Smooth muscle cell (in vitro differentiated cells): ENCODE measurements around the gene POLR2E. TPM values are rescaled to one million over a fixed set of nuclear protein-coding genes. Genes with fewer than 3 reads are reported as not detected.

Experiments
- DNase-seq: peaks from one replicate; lab custom pipeline; 2025; ENCODE audit not compliant: unreplicated experiment; lab: John Stamatoyannopoulos, UW
- H2AFZ ChIP-seq: fragments of 200-600 bp; sonication (generic); 2 replicates; pipeline ENCODE4 v1.6.0; 2016; ENCODE audit warnings: antibody characterized with exemption, low read depth, mild to moderate bottlenecking
- H3F3A ChIP-seq: fragments of 200-600 bp; sonication (generic); 2 replicates; pipeline ENCODE4 v1.6.0; 2017; ENCODE audit warnings: antibody characterized with exemption, low read depth
- H3K27ac ChIP-seq: fragments of 200-600 bp; sonication (generic); 2 replicates; pipeline ENCODE4 v1.5.1; 2016; ENCODE audit warnings: low read depth, mild to moderate bottlenecking
- H3K27me3 ChIP-seq: fragments of 200-600 bp; sonication (generic); 2 replicates; pipeline ENCODE4 v1.6.1; 2016; ENCODE audit warnings: low read depth, mild to moderate bottlenecking
- H3K36me3 ChIP-seq: fragments of 200-600 bp; sonication (generic); 2 replicates; pipeline ENCODE4 v1.5.1; 2016; ENCODE audit warnings: low read depth
- H3K4me1 ChIP-seq: fragments of 200-600 bp; sonication (generic); 2 replicates; pipeline ENCODE4 v1.5.1; 2016; ENCODE audit warnings: low read depth
- H3K4me2 ChIP-seq: fragments of 200-600 bp; sonication (generic); 2 replicates; pipeline ENCODE4 v1.6.0; 2016; ENCODE audit warnings: mild to moderate bottlenecking
- H3K4me3 ChIP-seq: fragments of 200-600 bp; sonication (generic); 2 replicates; pipeline ENCODE4 v1.5.1; 2016; ENCODE audit warnings: mild to moderate bottlenecking
- H3K79me2 ChIP-seq: fragments of 200-600 bp; sonication (generic); 2 replicates; pipeline ENCODE4 v1.6.0; 2016; ENCODE audit warnings: low read depth, mild to moderate bottlenecking
- H3K9ac ChIP-seq: fragments of 200-600 bp; sonication (generic); 2 replicates; pipeline ENCODE4 v1.6.0; 2016; ENCODE audit warnings: low read depth
- H3K9me3 ChIP-seq: fragments of 200-600 bp; sonication (generic); replicated peaks from 2 replicates; pipeline ENCODE4 v1.5.1; 2016; ENCODE audit warnings: low read depth
- H4K20me1 ChIP-seq: fragments of 200-600 bp; sonication (generic); 2 replicates; pipeline ENCODE4 v1.6.0; 2016; ENCODE audit warnings: low read depth
- WGBS: methylation state at CpG from one replicate; pipeline ENCODE4 v1.1.7; 2016; ENCODE audit warnings: low lambda C conversion rate; 5-methylcytosine and 5-hydroxymethylcytosine counted together
- polyA plus RNA-seq: library from polyadenylated mRNA; unstranded; fragments of >200 nt; fragmentation: Nextera tagmentation; extraction: Ambion mirVana; gene quantifications from 2 replicates; pipeline ENCODE4 v1.2.1, GENCODE V29; 2016
- total RNA-seq: library from RNA; depleted of rRNA; stranded (reverse); fragments of >200 nt; gene quantifications from 2 replicates; pipeline ENCODE4 v1.2.3, GENCODE V29; 2014
- TF ChIP-seq, protein P1 (sequence below): fragments of 200-600 bp; sonication (generic); IDR thresholded peaks from 2 replicates; pipeline ENCODE4 v1.5.1; 2017; ENCODE audit warnings: borderline replicate concordance, mild to moderate bottlenecking, antibody characterized with exemption; ENCODE audit not compliant: insufficient read depth, poor library complexity, severe bottlenecking

The POLR2E gene
- total and polyA plus RNA-seq, 2 experiments from 2014 or later: 114 to 235 TPM

DNA sequence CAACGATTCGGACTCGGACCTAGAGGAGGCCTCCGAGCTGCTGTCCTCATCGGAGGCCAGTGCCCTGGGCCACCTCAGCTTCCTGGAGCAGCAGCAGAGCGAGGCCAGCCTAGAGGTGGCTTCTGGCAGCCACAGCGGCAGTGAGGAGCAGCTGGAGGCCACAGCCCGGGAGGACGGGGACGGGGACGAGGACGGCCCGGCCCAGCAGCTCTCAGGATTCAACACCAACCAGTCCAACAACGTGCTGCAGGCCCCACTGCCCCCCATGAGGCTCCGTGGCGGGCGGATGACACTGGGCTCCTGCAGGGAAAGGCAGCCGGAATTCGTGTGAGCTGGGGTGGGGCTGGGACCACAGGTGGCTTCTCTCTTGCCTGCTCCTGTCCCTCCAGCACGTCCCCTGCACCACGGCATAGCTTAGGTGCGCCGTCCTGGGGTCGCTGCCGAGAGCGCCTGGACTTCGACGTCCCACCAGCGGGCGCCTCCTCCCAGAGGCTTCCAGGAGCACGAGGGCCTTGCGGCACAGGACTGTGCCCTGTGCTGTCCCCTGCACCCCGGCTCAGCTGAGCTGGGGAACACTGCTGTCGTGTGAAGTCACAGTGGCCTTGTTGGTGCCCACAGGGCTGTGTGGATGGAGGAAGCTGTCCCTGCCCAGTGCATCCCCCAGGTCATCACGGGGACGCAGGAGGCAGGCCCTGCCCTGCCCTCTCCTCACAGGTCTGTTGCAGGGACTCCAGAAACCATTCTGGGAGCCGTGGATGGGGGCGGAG lies 9.3 kb downstream of the POLR2E start:
- TF ChIP-seq, protein P1, sequence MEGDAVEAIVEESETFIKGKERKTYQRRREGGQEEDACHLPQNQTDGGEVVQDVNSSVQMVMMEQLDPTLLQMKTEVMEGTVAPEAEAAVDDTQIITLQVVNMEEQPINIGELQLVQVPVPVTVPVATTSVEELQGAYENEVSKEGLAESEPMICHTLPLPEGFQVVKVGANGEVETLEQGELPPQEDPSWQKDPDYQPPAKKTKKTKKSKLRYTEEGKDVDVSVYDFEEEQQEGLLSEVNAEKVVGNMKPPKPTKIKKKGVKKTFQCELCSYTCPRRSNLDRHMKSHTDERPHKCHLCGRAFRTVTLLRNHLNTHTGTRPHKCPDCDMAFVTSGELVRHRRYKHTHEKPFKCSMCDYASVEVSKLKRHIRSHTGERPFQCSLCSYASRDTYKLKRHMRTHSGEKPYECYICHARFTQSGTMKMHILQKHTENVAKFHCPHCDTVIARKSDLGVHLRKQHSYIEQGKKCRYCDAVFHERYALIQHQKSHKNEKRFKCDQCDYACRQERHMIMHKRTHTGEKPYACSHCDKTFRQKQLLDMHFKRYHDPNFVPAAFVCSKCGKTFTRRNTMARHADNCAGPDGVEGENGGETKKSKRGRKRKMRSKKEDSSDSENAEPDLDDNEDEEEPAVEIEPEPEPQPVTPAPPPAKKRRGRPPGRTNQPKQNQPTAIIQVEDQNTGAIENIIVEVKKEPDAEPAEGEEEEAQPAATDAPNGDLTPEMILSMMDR: no peak
- 91% methylated on average over 38 of the region's 38 CpGs for WGBS
- H3K27me3 ChIP-seq: no peaks in the 10 kb centered on the region

DNA sequence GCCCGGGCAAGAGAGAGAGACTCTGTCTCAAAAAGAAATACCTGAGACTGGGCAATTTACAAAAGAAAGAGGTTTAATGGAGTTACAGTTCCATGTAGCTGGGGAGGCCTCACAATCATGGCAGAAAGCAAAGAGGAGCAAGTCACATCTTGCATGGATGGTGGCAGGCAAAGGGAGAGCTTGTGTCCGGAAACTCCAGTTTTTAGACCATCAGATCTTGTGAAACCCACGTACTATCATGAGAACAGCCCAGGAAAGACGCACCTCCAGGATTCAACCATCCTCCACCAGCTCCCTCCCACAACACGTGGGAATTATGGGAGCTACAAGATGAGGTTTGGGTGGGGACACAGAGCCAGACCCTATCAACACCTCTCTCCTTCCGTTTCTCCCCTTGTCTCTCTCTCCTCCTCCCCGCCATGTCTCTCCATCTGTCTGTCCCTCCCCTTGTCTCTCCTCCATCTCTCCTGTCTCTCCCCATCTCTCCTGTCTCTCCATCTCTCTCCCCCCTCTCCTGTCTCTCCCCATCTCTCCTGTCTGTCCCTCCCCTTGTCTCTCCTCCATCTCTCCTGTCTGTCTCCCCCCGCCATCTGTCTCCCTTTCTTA lies 10.0 kb downstream of the POLR2E start:
- Histone ChIP-seq H3K79me2 (no peaks in the 10 kb centered on the region), H3K27me3 (no peaks in the 10 kb centered on the region), H3F3A (no peaks in the 10 kb centered on the region), H2AFZ (no peak overlapping the region), H3K4me2 (no peak overlapping the region), H3K9ac (no peak overlapping the region), H4K20me1 (no peaks in the 10 kb centered on the region), H3K4me1 (no peaks in the 10 kb centered on the region), H3K9me3 (no peaks in the 10 kb centered on the region), H3K27ac (no peak overlapping the region), H3K4me3 (no peak overlapping the region), H3K36me3 (no peaks in the 10 kb centered on the region)
- 87% methylated on average over 8 of the region's 8 CpGs for WGBS
- no peak for DNase-seq
- TF ChIP-seq, protein P1: no peak

More for the DNA sequence above, 9.3 kb downstream of the POLR2E start:
- no peak overlapping the region for H3K9ac ChIP-seq
- no peaks in the 10 kb centered on the region for H3K9me3 ChIP-seq
- H3K4me3 ChIP-seq: no peak overlapping the region
- H3F3A ChIP-seq: no peaks in the 10 kb centered on the region
- no peak for DNase-seq
- no peaks in the 10 kb centered on the region for H3K4me1 ChIP-seq
- no peaks in the 10 kb centered on the region for H3K36me3 ChIP-seq
- no peaks in the 10 kb centered on the region for H3K79me2 ChIP-seq
- H3K4me2 ChIP-seq: no peak overlapping the region
- no peaks in the 10 kb centered on the region for H4K20me1 ChIP-seq
- H2AFZ ChIP-seq: no peak overlapping the region
- no peak overlapping the region for H3K27ac ChIP-seq

- no peaks in the 10 kb centered on the region for H3K79me2 ChIP-seq
- no peaks in the 10 kb centered on the region for H3K4me1 ChIP-seq
- no peak overlapping the region for H3K27ac ChIP-seq
- H3K4me2 ChIP-seq: no peak overlapping the region
- no peak overlapping the region for H2AFZ ChIP-seq
- H3K9ac ChIP-seq: no peak overlapping the region
- no peaks in the 10 kb centered on the region for H4K20me1 ChIP-seq
- no peak for DNase-seq
- no peaks in the 10 kb centered on the region for H3K9me3 ChIP-seq
- H3K36me3 ChIP-seq: no peaks in the 10 kb centered on the region
- 96% methylated on average over 43 of the region's 43 CpGs for WGBS
- TF ChIP-seq, protein P1: no peak
- no peaks in the 10 kb centered on the region for H3K27me3 ChIP-seq
- H3K4me3 ChIP-seq: no peak overlapping the region
- H3F3A ChIP-seq: no peaks in the 10 kb centered on the region
These were observed 10.9 kb downstream of the POLR2E start for GRCh38 chr19:1084024-1084868.
